Mucosa of rectum (tissue), 2 donors: Measurements from ENCODE around the gene FAT2.

Source experiments
- H3K27ac ChIP-seq, 2 donors: one replicate each; pipeline ENCODE4 v1.7.0; 2013; ENCODE audit warnings: inconsistent platforms in 2 of 2, low read depth in 2 of 2, low read length in 2 of 2
- H3K27me3 ChIP-seq, 2 donors: one replicate each; pipeline ENCODE4 v1.7.0; 2013; ENCODE audit warnings: low read length in 2 of 2; ENCODE audit not compliant: control insufficient read depth in 2 of 2, insufficient read depth in 2 of 2
- H3K36me3 ChIP-seq, 2 donors: one replicate each; pipeline ENCODE4 v1.7.0; 2013; ENCODE audit warnings: low read length in 2 of 2; ENCODE audit not compliant: control insufficient read depth in 2 of 2, insufficient read depth in 2 of 2
- H3K4me1 ChIP-seq, 2 donors: one replicate each; pipeline ENCODE4 v1.7.0; 2013; ENCODE audit warnings: low read length in 2 of 2, mild to moderate bottlenecking in 1 of 2; ENCODE audit not compliant: control insufficient read depth in 2 of 2, insufficient read depth in 2 of 2
- H3K4me3 ChIP-seq, 2 donors: one replicate each; pipeline ENCODE4 v1.7.0; 2013; ENCODE audit warnings: low read length in 2 of 2
- H3K9ac ChIP-seq, 2 donors: one replicate each; pipeline ENCODE4 v1.7.0; 2013; ENCODE audit warnings: low read length in 2 of 2, low read depth in 1 of 2, mild to moderate bottlenecking in 1 of 2
- H3K9me3 ChIP-seq, 2 donors: one replicate each; pipeline ENCODE4 v1.7.0; 2013; ENCODE audit warnings: low read length in 2 of 2; ENCODE audit not compliant: control insufficient read depth in 2 of 2
- donor health status: healthy.
- donor health status: Normal muscosa, but diverticular disease.

Gene FAT2

GRCh38 chr5:151591144-151591819, at the start of gene FAT2:
TSS of gene FAT2 (minus strand) at chr5:151591331. CDS start at chr5:151568931, 22,400 bp downstream.
- Histone ChIP-seq H3K27ac (no peak within 1 kb of the TSS), H3K36me3 (no peaks in the 10 kb centered on the region), H3K9me3 (no peaks in the 10 kb centered on the region), H3K4me3 (no peak within 1 kb of the TSS), H3K4me1 (no peaks in the 10 kb centered on the region), H3K9ac (no peak within 1 kb of the TSS), H3K27me3 (no peaks in the 10 kb centered on the region)

DNA sequence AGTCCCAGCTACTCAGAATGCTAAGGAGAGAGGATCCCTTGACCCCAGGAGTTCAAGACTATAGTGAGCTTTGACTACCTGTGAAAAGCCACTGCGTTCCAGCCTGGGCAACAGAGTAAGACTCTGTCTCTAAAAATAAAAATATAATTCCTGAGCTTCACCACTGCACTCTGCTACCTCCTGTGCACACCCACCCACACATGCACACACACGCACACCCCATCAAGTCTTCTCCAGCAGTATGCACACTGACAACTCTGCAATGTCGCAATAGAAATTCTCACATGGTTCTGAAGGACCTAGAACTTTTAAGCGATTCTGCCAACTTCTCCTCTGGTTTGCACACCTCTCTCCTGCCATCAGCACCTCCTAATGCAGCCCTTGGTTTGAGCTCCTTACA, 47.5 kb upstream of the FAT2 start:
- Histone ChIP-seq H3K27ac (no peak overlapping the region), H3K27me3 (peaks cover 0 to 2% of the 10 kb centered on the region in 2 donors), H3K9ac (no peak overlapping the region), H3K9me3 (no peaks in the 10 kb centered on the region), H3K4me3 (no peak overlapping the region), H3K4me1 (no peaks in the 10 kb centered on the region), H3K36me3 (no peaks in the 10 kb centered on the region)

DNA sequence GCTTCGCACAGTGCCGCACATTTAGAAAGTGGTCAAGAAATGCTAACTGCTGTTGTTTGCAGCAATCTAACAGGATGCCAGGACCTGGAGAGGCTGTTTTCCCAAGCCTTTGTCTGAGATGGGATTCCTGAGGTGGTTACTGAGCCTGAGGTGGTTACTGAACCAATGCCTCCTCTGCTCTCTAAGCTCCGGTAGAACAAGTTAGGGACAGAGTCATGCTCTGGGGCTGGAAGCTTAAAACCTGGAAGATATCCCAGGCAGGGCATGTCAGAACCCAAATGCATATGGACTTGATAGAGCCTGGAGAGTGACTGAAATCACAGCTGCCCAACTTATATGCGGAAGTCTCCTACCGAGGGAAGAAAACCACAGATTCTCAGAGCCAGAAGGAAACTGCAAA, 46.5 kb upstream of the FAT2 start:
- H3K4me3 ChIP-seq = no peak overlapping the region
- H3K4me1 ChIP-seq = no peaks in the 10 kb centered on the region
- H3K27ac ChIP-seq = no peak overlapping the region
- H3K9me3 ChIP-seq = no peaks in the 10 kb centered on the region
- no peak overlapping the region for H3K9ac ChIP-seq
- no peaks in the 10 kb centered on the region for H3K36me3 ChIP-seq
- peaks cover 0 to 2% of the 10 kb centered on the region in 2 donors for H3K27me3 ChIP-seq

GRCh38 chr5:151633892-151634291, 42.8 kb upstream of the FAT2 start:
- H3K36me3 ChIP-seq = no peaks in the 10 kb centered on the region
- peaks cover 0 to 2% of the 10 kb centered on the region in 2 donors for H3K27me3 ChIP-seq
- H3K9me3 ChIP-seq = no peaks in the 10 kb centered on the region
- no peak overlapping the region for H3K4me3 ChIP-seq
- H3K27ac ChIP-seq = no peak overlapping the region
- H3K9ac ChIP-seq = no peak overlapping the region
- H3K4me1 ChIP-seq = no peaks in the 10 kb centered on the region

DNA sequence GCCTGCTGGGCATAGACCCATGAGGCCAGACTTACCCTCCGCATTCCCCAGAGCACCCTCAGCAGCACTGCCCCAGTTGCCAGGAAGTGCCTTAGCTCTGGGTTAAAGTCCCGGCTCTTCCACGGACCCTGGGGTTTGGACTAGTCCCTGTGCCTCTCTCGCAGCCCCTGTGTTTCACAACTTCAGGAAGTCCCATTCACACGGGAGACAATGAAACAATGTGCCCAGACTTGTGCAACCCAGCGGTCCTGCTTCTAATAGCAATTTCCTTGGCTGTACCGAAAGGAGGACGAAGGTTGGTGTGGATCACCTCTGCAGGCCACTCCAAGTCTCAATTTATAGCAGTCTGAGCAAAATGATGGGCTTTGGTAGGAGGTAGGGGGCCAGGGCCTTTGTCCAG, 41.8 kb upstream of the FAT2 start:
- Histone ChIP-seq H3K4me3 (no peak overlapping the region), H3K27ac (no peak overlapping the region), H3K9ac (no peak overlapping the region), H3K4me1 (no peaks in the 10 kb centered on the region), H3K9me3 (no peaks in the 10 kb centered on the region), H3K36me3 (no peaks in the 10 kb centered on the region), H3K27me3 (peaks cover 0 to 2% of the 10 kb centered on the region in 2 donors)

DNA sequence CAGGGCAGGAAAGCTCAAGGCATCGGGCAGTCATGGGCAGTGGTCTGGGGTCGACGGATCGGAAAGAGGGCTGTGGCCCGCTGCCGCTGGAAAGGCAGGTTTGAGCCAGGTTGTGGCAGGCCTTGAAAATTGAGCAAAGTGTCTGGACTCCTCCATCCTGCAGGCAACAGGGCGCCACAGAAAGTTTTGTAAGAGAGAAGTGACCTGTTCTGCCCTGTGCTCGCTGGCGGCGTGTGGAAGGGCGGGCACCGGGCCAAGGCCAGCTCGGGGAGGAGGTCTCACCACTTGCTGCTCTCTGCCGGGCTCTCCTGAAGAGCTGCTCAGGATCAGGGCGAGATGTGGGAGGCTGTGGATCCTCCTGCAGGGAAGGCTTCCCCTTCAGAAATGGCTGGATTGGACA, 41.4 kb upstream of the FAT2 start:
- no peak overlapping the region for H3K27ac ChIP-seq
- no peaks in the 10 kb centered on the region for H3K9me3 ChIP-seq
- peaks cover 0 to 1% of the 10 kb centered on the region in 2 donors for H3K27me3 ChIP-seq
- no peak overlapping the region for H3K9ac ChIP-seq
- no peak overlapping the region for H3K4me3 ChIP-seq
- no peaks in the 10 kb centered on the region for H3K36me3 ChIP-seq
- no peaks in the 10 kb centered on the region for H3K4me1 ChIP-seq

- Histone ChIP-seq H3K4me3 (no peak overlapping the region), H3K9ac (no peak overlapping the region), H3K27ac (no peak overlapping the region), H3K9me3 (no peaks in the 10 kb centered on the region), H3K27me3 (no peaks in the 10 kb centered on the region), H3K4me1 (no peaks in the 10 kb centered on the region), H3K36me3 (no peaks in the 10 kb centered on the region)
These were observed 40.8 kb upstream of the FAT2 start for GRCh38 chr5:151631941-151632340.

GRCh38 chr5:151630088-151630487, 39.0 kb upstream of the FAT2 start:
- Histone ChIP-seq H3K9ac (no peak overlapping the region), H3K4me3 (no peak overlapping the region), H3K27me3 (no peaks in the 10 kb centered on the region), H3K36me3 (no peaks in the 10 kb centered on the region), H3K9me3 (no peaks in the 10 kb centered on the region), H3K4me1 (no peaks in the 10 kb centered on the region), H3K27ac (no peak overlapping the region)

DNA sequence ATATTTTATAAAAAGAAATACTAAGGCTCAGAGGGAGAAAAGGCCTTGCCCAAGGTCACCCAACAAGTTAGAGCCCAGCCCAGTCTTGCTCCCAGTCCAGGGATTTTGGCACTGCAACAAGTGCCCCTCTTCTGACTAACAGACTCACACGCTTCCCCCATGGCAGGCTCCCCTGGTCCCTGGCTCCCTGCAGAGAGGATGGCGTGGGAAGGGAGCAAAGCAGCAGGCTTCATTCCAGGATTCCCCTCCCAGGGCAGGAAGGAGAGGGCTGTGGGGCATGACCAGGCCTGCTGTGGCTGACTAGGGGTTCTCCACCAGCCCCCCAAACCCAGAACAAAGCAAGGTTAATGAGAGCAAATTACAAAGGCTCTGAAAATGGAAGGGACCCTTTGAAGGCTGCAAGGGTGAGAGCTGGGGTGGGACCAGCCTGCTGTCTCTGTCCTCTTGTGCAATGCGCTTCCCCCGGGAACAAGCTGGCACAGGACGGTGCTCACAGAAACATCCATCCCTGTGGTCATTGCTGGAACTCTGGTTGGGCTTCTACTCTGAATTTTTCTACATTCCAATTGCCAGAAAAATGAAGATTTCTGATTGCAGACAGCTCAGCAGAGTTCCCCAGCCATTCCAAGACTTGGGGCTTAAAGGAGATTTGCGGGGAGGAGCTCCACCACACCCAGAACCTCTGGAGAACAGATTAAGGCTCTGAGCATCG, 37.1 kb upstream of the FAT2 start:
- no peak overlapping the region for H3K9ac ChIP-seq
- no peak overlapping the region for H3K27ac ChIP-seq
- no peaks in the 10 kb centered on the region for H3K36me3 ChIP-seq
- H3K9me3 ChIP-seq = no peaks in the 10 kb centered on the region
- no peak overlapping the region for H3K4me3 ChIP-seq
- no peaks in the 10 kb centered on the region for H3K4me1 ChIP-seq
- no peaks in the 10 kb centered on the region for H3K27me3 ChIP-seq

DNA sequence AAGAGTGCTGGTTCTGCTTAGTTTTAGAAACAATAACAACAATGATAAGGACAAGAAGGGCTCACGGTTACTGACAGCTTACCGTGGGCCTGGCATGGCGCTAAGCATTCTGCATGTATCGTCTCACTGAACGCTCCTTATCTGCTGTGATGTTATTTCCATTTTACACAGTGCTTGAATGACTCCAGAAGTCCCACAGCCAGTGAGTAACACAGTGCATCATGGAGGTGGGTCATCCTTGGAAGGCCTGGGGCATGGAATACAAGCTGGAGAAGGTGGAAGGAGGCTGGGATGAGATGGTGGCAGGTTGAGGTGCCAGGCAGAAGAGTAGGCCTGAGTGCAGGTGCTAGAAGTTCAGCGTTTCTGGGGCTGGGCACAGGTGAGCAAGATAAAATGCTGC, 36.5 kb upstream of the FAT2 start:
- H3K4me1 ChIP-seq = no peaks in the 10 kb centered on the region
- H3K27ac ChIP-seq = no peak overlapping the region
- H3K4me3 ChIP-seq = no peak overlapping the region
- peaks cover 0 to under 1% of the 10 kb centered on the region in 2 donors for H3K27me3 ChIP-seq
- no peak overlapping the region for H3K9ac ChIP-seq
- no peaks in the 10 kb centered on the region for H3K36me3 ChIP-seq
- H3K9me3 ChIP-seq = no peaks in the 10 kb centered on the region
